Gastrocnemius medialis (tissue), 4 donors: ENCODE data around the gene BANP.
"Not testable (repeated sequence)": the region's sequence is repeated elsewhere in the genome, so short reads cannot be mapped to it uniquely, and the experiment has no call there.

ENCODE experiments used
- CTCF ChIP-seq, 5 experiments: fragments of 450-650 bp in 3 of 5; fragments of 200-600 bp in 2 of 5; sonication (generic) in 2 of 5; IDR thresholded peaks in 4 of 5; conservative IDR thresholded peaks in 1 of 5; 1 replicate in 4 of 5; 2 replicates in 1 of 5; pipeline ENCODE4 v1.5.1; 2016 to 2019; ENCODE audit warnings: antibody characterized with exemption in 5 of 5, mild to moderate bottlenecking in 3 of 5, moderate library complexity in 3 of 5
- POLR2A ChIP-seq, 2 donors: fragments of 450-650 bp; IDR thresholded peaks; one replicate each; pipeline ENCODE4 v1.6.1; 2017; ENCODE audit warnings: antibody characterized with exemption in 2 of 2, mild to moderate bottlenecking in 2 of 2, moderate library complexity in 2 of 2

- not testable (repeated sequence) for TF ChIP-seq CTCF (IDR thresholded peaks at IDR 0.05 in 4 of 5, conservative IDR thresholded peaks at IDR 0.05 in 1 of 5); POLR2A (IDR thresholded peaks at IDR 0.05)
Measured at GRCh38 chr16:87937231-87937542, 14.0 kb upstream of the BANP start.
